ENCODE data around the gene NPAS3.

DNA sequence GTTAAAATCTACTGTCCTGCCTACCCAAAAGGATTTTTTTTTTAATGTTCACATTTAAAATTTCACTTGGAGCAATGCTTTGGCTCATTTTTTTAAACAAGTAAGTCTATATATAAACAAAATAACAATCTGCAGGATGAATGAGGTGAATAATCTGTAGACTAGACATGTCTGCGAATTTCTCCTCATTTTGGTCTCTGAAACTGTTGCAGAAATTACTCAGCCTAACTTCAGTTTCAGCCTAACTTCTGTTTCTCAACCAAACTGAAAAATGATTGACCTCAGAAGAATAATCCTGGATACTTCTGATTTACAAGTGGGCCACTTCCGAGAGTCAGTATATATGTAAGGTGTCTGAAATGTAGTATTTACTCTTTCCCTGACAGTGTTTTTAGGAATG is 39.8 kb upstream of the NPAS3 start:
- TF ChIP-seq, protein P1, sequence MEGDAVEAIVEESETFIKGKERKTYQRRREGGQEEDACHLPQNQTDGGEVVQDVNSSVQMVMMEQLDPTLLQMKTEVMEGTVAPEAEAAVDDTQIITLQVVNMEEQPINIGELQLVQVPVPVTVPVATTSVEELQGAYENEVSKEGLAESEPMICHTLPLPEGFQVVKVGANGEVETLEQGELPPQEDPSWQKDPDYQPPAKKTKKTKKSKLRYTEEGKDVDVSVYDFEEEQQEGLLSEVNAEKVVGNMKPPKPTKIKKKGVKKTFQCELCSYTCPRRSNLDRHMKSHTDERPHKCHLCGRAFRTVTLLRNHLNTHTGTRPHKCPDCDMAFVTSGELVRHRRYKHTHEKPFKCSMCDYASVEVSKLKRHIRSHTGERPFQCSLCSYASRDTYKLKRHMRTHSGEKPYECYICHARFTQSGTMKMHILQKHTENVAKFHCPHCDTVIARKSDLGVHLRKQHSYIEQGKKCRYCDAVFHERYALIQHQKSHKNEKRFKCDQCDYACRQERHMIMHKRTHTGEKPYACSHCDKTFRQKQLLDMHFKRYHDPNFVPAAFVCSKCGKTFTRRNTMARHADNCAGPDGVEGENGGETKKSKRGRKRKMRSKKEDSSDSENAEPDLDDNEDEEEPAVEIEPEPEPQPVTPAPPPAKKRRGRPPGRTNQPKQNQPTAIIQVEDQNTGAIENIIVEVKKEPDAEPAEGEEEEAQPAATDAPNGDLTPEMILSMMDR (IDR thresholded peaks at IDR 0.05) = no peak
- TF ChIP-seq POLR2A (IDR thresholded peaks at IDR 0.05) = no peak
